Peyer's patch (tissue), 4 donors: ENCODE results near the gene WSCD1.
A peak's percentile ranks its signal among the peaks of the same experiment; 100 is the strongest.

ENCODE experiments used
- CTCF ChIP-seq, 6 experiments: fragments of 450-650 bp in 4 of 6; fragments of 200-600 bp in 2 of 6; sonication (generic) in 1 of 6; IDR thresholded peaks; one replicate each; pipeline ENCODE4 v1.5.1; 2017 to 2019; ENCODE audit warnings: antibody characterized with exemption in 6 of 6, mild to moderate bottlenecking in 3 of 6, moderate library complexity in 1 of 6
- POLR2A ChIP-seq, 2 donors: fragments of 450-650 bp; IDR thresholded peaks; one replicate each; pipeline ENCODE4 v1.5.1; 2017; ENCODE audit warnings: antibody characterized with exemption in 2 of 2, mild to moderate bottlenecking in 2 of 2, moderate library complexity in 2 of 2

- TF ChIP-seq CTCF (IDR thresholded peaks at IDR 0.05) = no peak
- peak in 1 of 2 donors; percentile 29 for TF ChIP-seq POLR2A (IDR thresholded peaks at IDR 0.05)
Measured at GRCh38 chr17:6104956-6105648, 34.9 kb downstream of the WSCD1 start.
